Fibroblast of lung (primary cell): ENCODE data around the gene OR4D2.

Source experiments
- CTCF ChIP-seq, 2 donors: IDR thresholded peaks in 1 of 2; conservative IDR thresholded peaks in 1 of 2; 1 replicate in 1 of 2; 2 replicates in 1 of 2; pipeline ENCODE4 v1.5.1; 2011 to 2012; ENCODE audit warnings: low read length in 2 of 2, control low read depth in 1 of 2, inconsistent platforms in 1 of 2, low read depth in 1 of 2, mild to moderate bottlenecking in 1 of 2
- EZH2 ChIP-seq: IDR thresholded peaks from 2 replicates; pipeline ENCODE4 v1.5.1; 2012; ENCODE audit warnings: low read length, control low read depth, mild to moderate bottlenecking; ENCODE audit errors: missing control alignments

- TF ChIP-seq CTCF (conservative IDR thresholded peaks at IDR 0.05 in 1 of 2, IDR thresholded peaks at IDR 0.05 in 1 of 2; ENCODE audit: low read depth in 1 of 2, low read length in 2 of 2) (no peak), EZH2 (no peak)
Measured at GRCh38 chr17:58191241-58191896, 24.6 kb downstream of the OR4D2 start.
